ENCODE measurements around the gene JSRP1. TPM values are rescaled to one million over a fixed set of nuclear protein-coding genes. Genes with fewer than 3 reads are reported as not detected.

JSRP1 gene
- total and polyA plus RNA-seq, 2 of the 8 experiments (the other 6 are each of a cell fraction or from before 2014, with no cell fraction given) = 0.24 to 0.56 TPM

DNA sequence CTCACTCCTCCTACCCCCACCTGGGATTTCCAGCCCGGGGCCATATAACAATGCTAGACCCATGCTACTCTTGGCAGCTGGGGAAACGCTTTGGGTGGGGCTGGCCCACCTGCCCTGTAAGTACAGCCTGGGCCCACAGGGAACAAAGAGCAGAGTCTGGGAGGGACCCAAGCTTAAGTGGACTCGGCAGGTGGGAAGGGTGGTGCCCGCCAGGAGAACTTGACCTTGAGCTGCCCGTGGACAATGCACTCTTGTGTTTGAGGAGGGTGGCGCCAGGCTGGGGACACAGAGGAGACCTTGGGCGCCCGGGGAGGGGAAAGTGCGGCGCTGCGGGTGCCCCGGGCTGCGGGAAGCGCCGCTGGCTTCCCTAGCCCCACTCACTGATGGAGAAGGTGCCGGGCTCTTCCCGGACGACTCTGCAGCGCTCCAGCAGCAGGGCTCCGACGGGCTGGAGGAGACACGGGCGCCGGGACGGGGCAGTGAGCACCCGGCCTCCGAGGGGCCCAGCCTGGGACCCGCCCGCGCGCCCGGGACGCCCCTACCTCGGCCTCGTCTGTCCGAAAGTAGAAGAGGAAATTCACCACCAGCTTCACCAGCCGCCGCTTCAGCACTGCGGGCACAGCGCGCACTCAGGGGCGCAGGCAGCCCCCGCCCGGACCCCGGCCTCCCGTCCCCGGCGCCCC is 20.7 kb downstream of the JSRP1 start:
- Histone ChIP-seq H2BK120ac (replicated peaks; ENCODE audit: low read depth, low read length) (no peak overlapping the region), H2BK12ac (ENCODE audit: low read depth, low read length) (no peak overlapping the region), H4K91ac (replicated peaks; ENCODE audit: insufficient read length, low read length) (peak overlapping the region; percentile 34), H3K9me3 (ENCODE audit: insufficient read depth in 2 of 2, low read depth in 1 of 2, low read length in 1 of 2) (no peaks in the 10 kb centered on the region), H2AK5ac (ENCODE audit: low read depth, low read length) (no peak overlapping the region; the same call in 1 of the 2 replicates), H3K27me3 (replicated peaks in 1 of 4; ENCODE audit: control insufficient read depth in 3 of 4, extremely low read depth in 1 of 4, insufficient read depth in 3 of 4, low read length in 3 of 4) (no peaks in the 10 kb centered on the region), H3K4me1 (replicated peaks in 1 of 4; ENCODE audit: control insufficient read depth in 3 of 4, insufficient read depth in 4 of 4, low read length in 3 of 4) (peaks cover 0 to 19% (median 10%) of the 10 kb centered on the region in 4 experiments; a peak in 6 of 7 replicates), H3K4ac (replicated peaks; ENCODE audit: insufficient read length, low read depth, low read length) (no peak overlapping the region), H3K4me2 (ENCODE audit: insufficient read depth in 1 of 2, low read depth in 2 of 2, low read length in 2 of 2) (peak overlapping the region; percentile 69 to 93), H3K23me2 (ENCODE audit: low read depth, low read length) (peaks cover 9% of the 10 kb centered on the region; the same call in 1 of the 2 replicates), H2AFZ (ENCODE audit: low read length) (no peak overlapping the region), H3K9ac (replicated peaks in 1 of 4; ENCODE audit: extremely low read depth in 1 of 4, low read depth in 3 of 4, low read length in 3 of 4) (peak overlapping the region; percentile 53 to 93 (median 78); a peak in 6 of 7 replicates), H3K36me3 (ENCODE audit: control insufficient read depth in 2 of 4, insufficient read depth in 4 of 4, low read length in 3 of 4) (peaks cover 0 to 15% (median 7%) of the 10 kb centered on the region in 4 experiments; a peak in 5 of 8 replicates), H3K27ac (ENCODE audit: low read depth, low read length) (0 out of 2 replicates have a peak overlapping the region, but pooled peaks have one; percentile 22), H3K23ac (ENCODE audit: insufficient read length) (no peak overlapping the region), H4K8ac (ENCODE audit: extremely low read depth, insufficient read depth, low read length) (peak overlapping the region; percentile 86; the same call in 1 of the 2 replicates), H3K79me1 (ENCODE audit: low read depth, low read length) (peaks cover 13% of the 10 kb centered on the region), H3K14ac (ENCODE audit: insufficient read length) (no peak overlapping the region), H2BK5ac (ENCODE audit: low read depth, low read length) (no peak overlapping the region), H2BK15ac (ENCODE audit: low read length) (no peak overlapping the region), H3K4me3 (ENCODE audit: extremely low read depth in 1 of 4, insufficient read depth in 2 of 4, low read depth in 3 of 4, low read length in 4 of 4) (peak overlapping the region; percentile 56 to 86 (median 79)), H3K56ac (replicated peaks; ENCODE audit: insufficient read length, low read depth, low read length) (peak overlapping the region; percentile 69), H4K20me1 (replicated peaks in 1 of 2; ENCODE audit: control insufficient read depth in 1 of 2, insufficient read depth in 2 of 2, low read length in 2 of 2) (peaks cover 10 to 26% of the 10 kb centered on the region in 2 experiments), H3K18ac (ENCODE audit: extremely low read depth, low read length) (peak overlapping the region; percentile 95), H3K79me2 (ENCODE audit: control insufficient read depth in 1 of 2, insufficient read depth in 2 of 2, low read length in 2 of 2) (peaks cover 25 to 50% of the 10 kb centered on the region in 2 experiments), H2BK20ac (ENCODE audit: low read length) (no peak overlapping the region), H4K5ac (ENCODE audit: insufficient read length, low read depth, low read length) (peak overlapping the region; percentile 70)
- POLR2A ChIA-PET (ENCODE audit: partially characterized antibody) = interaction anchor here (0.7 to 4.7 kb wide), 20 partner anchors 9 to 150 kb away, joined by 3 to 52 read pairs (median 3); partner anchors contain the start of genes AMH and DOT1L
- WGBS, 2 experiments (ENCODE audit: extremely low coverage in 1 of 2, insufficient coverage in 1 of 2, insufficient read length in 1 of 2, insufficient replicate concordance in 2 of 2, low coverage in 1 of 2, low lambda C conversion rate in 2 of 2, missing lambda C conversion rate in 1 of 2) = 3% methylated on average over 28 of the region's 48 CpGs; no CpG with 5 or more reads in 1 of the 2 experiments
- no peak for TF ChIP-seq BACH1 (IDR thresholded peaks at IDR 0.05; ENCODE audit: low read length)
- TF ChIP-seq POLR2AphosphoS5 (IDR thresholded peaks at IDR 0.05; ENCODE audit: low read depth, low read length) = no peak
- TF ChIP-seq SIX5 (IDR thresholded peaks at IDR 0.05; ENCODE audit: low read depth, low read length) = no peak
- no peak for TF ChIP-seq CHD2 (IDR thresholded peaks at IDR 0.05; ENCODE audit: low read length)
- no peak for TF ChIP-seq BCL11A (IDR thresholded peaks at IDR 0.05; ENCODE audit: low read depth in 2 of 2, low read length in 2 of 2)
- FAIRE-seq (no peak), DNase-seq (ENCODE audit: low read depth in 1 of 2, low spot score in 2 of 2) (peak in 1 of 2 experiments; percentile 62)
- CTCF ChIA-PET (ENCODE audit: partially characterized antibody) = interaction anchor here (0.7 to 1.5 kb wide), 15 partner anchors 10 to 90 kb away, joined by 3 to 8 read pairs (median 4); no protein-coding TSS in a partner anchor
